K562 (cell line): Measurements from ENCODE around the gene SLC4A2. TPM values are rescaled to one million over a fixed set of nuclear protein-coding genes. Genes with fewer than 3 reads are reported as not detected.
A peak's percentile ranks its signal among the peaks of the same experiment; 100 is the strongest.

Experiments
- BRD9 ChIP-seq: fragments of 450-650 bp; IDR thresholded peaks from 2 replicates; pipeline ENCODE4 v1.6.1; 2018; ENCODE audit warnings: low read depth; ENCODE audit not compliant: partially characterized antibody
- C11orf30 ChIP-seq: fragments of 450-650 bp; IDR thresholded peaks from 2 replicates; pipeline ENCODE4 v1.6.1; 2016; ENCODE audit warnings: low read depth, mild to moderate bottlenecking
- CEBPG ChIP-seq, 3 experiments: fragments of 200-800 bp in 1 of 3; sonication (Bioruptor generic) in 1 of 3; sonication (generic) in 1 of 3; formaldehyde crosslinking in 1 of 3; IDR thresholded peaks in 2 of 3; conservative IDR thresholded peaks in 1 of 3; 2 replicates each; pipeline versions ENCODE4 v1.6.1 to v1.8.0; 2016 to 2022; ENCODE audit warnings: missing compliant biosample characterization in 2 of 3, missing genetic modification characterization in 2 of 3, mild to moderate bottlenecking in 1 of 3, missing genetic modification reagents in 1 of 3
- CTBP1 ChIP-seq: fragments of 450-650 bp; IDR thresholded peaks from 2 replicates; pipeline ENCODE4 v1.6.1; 2016; ENCODE audit warnings: borderline replicate concordance
- DPF2 ChIP-seq: fragments of 450-650 bp; IDR thresholded peaks from 2 replicates; pipeline ENCODE4 v1.6.1; 2016
- ETV1 ChIP-seq: fragments of 450-650 bp; conservative IDR thresholded peaks from 2 replicates; pipeline ENCODE4 v1.6.1; 2016; ENCODE audit warnings: missing genetic modification characterization, control low read depth, low read depth, missing compliant biosample characterization
- FOXA1 ChIP-seq: fragments of 450-650 bp; IDR thresholded peaks from 2 replicates; pipeline ENCODE4 v1.6.1; 2016; ENCODE audit warnings: mild to moderate bottlenecking, borderline replicate concordance
- FOXA3 ChIP-seq, 2 experiments: fragments of 450-650 bp in 1 of 2; sonication (generic) in 1 of 2; formaldehyde crosslinking; IDR thresholded peaks in 1 of 2; conservative IDR thresholded peaks in 1 of 2; 2 replicates each; pipeline versions ENCODE4 v1.4.0 to v1.8.0; 2020 to 2022; ENCODE audit warnings: mild to moderate bottlenecking in 2 of 2, missing genetic modification reagents in 1 of 2
- HDAC8 ChIP-seq: fragments of 450-650 bp; IDR thresholded peaks from 2 replicates; pipeline ENCODE4 v1.6.1; 2016; ENCODE audit warnings: mild to moderate bottlenecking, missing genetic modification characterization, moderate library complexity, missing compliant biosample characterization
- IFI16 ChIP-seq: fragments of 250-450 bp; sonication (Bioruptor Pico); IDR thresholded peaks from 2 replicates; pipeline ENCODE4 v2.1.2; 2022; ENCODE audit warnings: mild to moderate bottlenecking, inconsistent platforms
- MBD2 ChIP-seq: sonication (generic); IDR thresholded peaks from 2 replicates; pipeline ENCODE4 v1.6.1; 2016; ENCODE audit warnings: low read depth, borderline replicate concordance
- MYNN ChIP-seq, 2 experiments: sonication (generic); formaldehyde crosslinking in 1 of 2; IDR thresholded peaks; 2 replicates each; pipeline versions ENCODE4 v1.5.0 to v1.6.1; 2016 to 2020; ENCODE audit warnings: antibody characterized with exemption in 1 of 2, missing genetic modification reagents in 1 of 2
- NBN ChIP-seq: fragments of 450-650 bp; IDR thresholded peaks from 2 replicates; pipeline ENCODE4 v1.6.1; 2016; ENCODE audit warnings: low read depth, mild to moderate bottlenecking
- NR2C1 ChIP-seq, 2 experiments: fragments of 450-650 bp; IDR thresholded peaks; 2 replicates each; pipeline ENCODE4 v1.6.1; 2017; ENCODE audit warnings: mild to moderate bottlenecking in 2 of 2, antibody characterized with exemption in 1 of 2, inconsistent platforms in 1 of 2, missing compliant biosample characterization in 1 of 2, missing genetic modification characterization in 1 of 2
- RBM25 ChIP-seq: fragments of 200-400 bp; formaldehyde crosslinking; IDR thresholded peaks from 2 replicates; pipeline ENCODE4 v1.6.1; 2018; ENCODE audit warnings: low read length, low read depth, moderate library complexity; ENCODE audit not compliant: severe bottlenecking
- SAFB ChIP-seq: fragments of 200-400 bp; formaldehyde crosslinking; IDR thresholded peaks from 2 replicates; pipeline ENCODE4 v1.6.1; 2017; ENCODE audit warnings: low read depth, low read length, borderline replicate concordance
- SMARCA4 ChIP-seq: fragments of 450-650 bp; IDR thresholded peaks from 2 replicates; pipeline ENCODE4 v1.6.1; 2016
- TGIF2 ChIP-seq: sonication (generic); formaldehyde crosslinking; IDR thresholded peaks from 2 replicates; pipeline ENCODE4 v1.8.1; 2022; ENCODE audit warnings: mild to moderate bottlenecking, missing genetic modification reagents, moderate library complexity
- ZBED1 ChIP-seq: IDR thresholded peaks from 2 replicates; pipeline ENCODE4 v1.6.1; 2014
- ZNF175 ChIP-seq: fragments of 200-800 bp; sonication (Bioruptor generic); IDR thresholded peaks from 2 replicates; pipeline ENCODE4 v1.6.1; 2016; ENCODE audit warnings: low read depth, mild to moderate bottlenecking, missing genetic modification characterization, missing compliant biosample characterization
- ZNF212 ChIP-seq: fragments of 450-650 bp; formaldehyde crosslinking; IDR thresholded peaks from 2 replicates; pipeline ENCODE4 v1.4.0; 2020; ENCODE audit warnings: mild to moderate bottlenecking
- ZNF584 ChIP-seq: fragments of 200-800 bp; sonication (Bioruptor generic); IDR thresholded peaks from 2 replicates; pipeline ENCODE4 v1.6.1; 2016; ENCODE audit warnings: low read depth, mild to moderate bottlenecking, missing genetic modification characterization, missing compliant biosample characterization
- ZNF830 ChIP-seq: fragments of 250-450 bp; sonication (Bioruptor Pico); IDR thresholded peaks from 2 replicates; pipeline ENCODE4 v1.5.0; 2021; ENCODE audit warnings: mild to moderate bottlenecking
- polyA plus RNA-seq, 8 experiments: library from polyadenylated mRNA; depleted of rRNA in 4 of 8; stranded (reverse) in 5 of 8; unstranded in 3 of 8; fragments of >200 nt; fragmentation: Nextera tagmentation in 2 of 8; fragmentation: Illumina TruSeq in 1 of 8; extraction: Ambion mirVana in 2 of 8; extraction: Trizol in 1 of 8; gene quantifications; 2 replicates each; pipeline versions ENCODE4 v1.2.1 to v1.2.3, GENCODE V29; 2011 to 2014; ENCODE audit warnings: inconsistent platforms in 1 of 8, missing spikeins in 1 of 8
- total RNA-seq, 7 experiments: library from RNA; depleted of rRNA in 6 of 7; stranded (reverse); fragments of >200 nt in 6 of 7; fragmentation: Illumina TruSeq in 2 of 7; extraction: Trizol in 2 of 7; gene quantifications; 2 replicates each; pipeline versions ENCODE4 v1.2.1 to v1.2.3, GENCODE V29; 2011 to 2021; ENCODE audit warnings: low replicate concordance in 1 of 7
- TF ChIP-seq, protein P1 (sequence below): fragments of 200-800 bp; sonication (Bioruptor generic); IDR thresholded peaks from 2 replicates; pipeline ENCODE4 v1.6.1; 2017; ENCODE audit warnings: missing genetic modification characterization, missing compliant biosample characterization
- TF ChIP-seq, protein P2 (sequence below), 2 experiments: fragments of 250-450 bp in 1 of 2; fragments of 450-650 bp in 1 of 2; sonication (Bioruptor Pico) in 1 of 2; IDR thresholded peaks; 2 replicates each; pipeline versions ENCODE4 v1.6.1 to v1.8.0; 2016 to 2021; ENCODE audit warnings: mild to moderate bottlenecking in 2 of 2, moderate library complexity in 2 of 2, missing compliant biosample characterization in 1 of 2, missing genetic modification characterization in 1 of 2

The SLC4A2 gene
- total and polyA plus RNA-seq, 9 of the 15 experiments (the other 6 are each of a cell fraction or from before 2014, with no cell fraction given): 11.4 to 375 (median 130) TPM

DNA sequence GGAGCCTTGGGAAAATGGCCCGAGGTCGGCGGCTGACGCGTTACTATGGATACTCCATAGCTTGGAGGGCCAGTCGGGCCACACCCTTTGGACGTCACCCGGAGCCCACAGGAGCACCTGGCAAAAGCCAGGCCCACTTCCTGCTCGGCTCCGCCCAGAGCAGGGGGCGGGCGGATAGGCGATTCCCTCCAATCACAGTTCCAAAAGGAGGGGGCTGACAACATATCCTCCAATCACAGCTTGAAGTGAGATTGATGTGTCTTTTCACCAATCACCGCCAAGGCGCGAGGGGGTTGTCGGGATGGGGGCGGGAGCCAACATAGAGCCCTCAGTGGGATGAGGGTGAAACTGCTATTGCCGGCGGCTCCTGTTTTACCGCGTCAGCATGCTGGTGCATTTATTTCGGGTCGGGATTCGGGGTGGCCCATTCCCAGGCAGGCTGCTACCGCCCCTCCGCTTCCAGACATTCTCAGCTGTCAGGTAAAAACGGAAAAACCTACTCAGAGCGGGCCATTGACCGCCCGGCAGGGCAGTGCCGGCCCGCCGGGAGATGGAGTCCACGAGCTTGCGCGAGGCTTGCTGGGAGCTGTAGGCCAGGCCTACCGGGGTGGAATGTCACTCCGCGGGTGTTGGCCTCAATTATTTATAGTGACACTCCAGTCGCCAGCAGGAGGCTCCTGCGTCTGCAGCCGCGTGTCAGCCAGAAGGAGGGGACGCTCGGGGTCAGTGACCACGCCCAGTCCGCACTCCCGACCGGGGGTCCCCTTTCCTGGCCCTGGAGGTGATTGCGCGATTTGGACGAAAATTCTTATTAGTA lies 31.1 kb upstream of the SLC4A2 start, which contains the start of gene ABCB8 (continued):
- TF ChIP-seq ZNF175 (CRISPR knock-in tag) (peak; percentile 64; the same call in 1 of the 2 replicates), FOXA3 (CRISPR knock-in tag; conservative IDR thresholded peaks at IDR 0.05 in 1 of 2, IDR thresholded peaks at IDR 0.05 in 1 of 2) (no peak), ZNF830 (CRISPR knock-in tag) (peak; percentile 76; the same call in 1 of the 2 replicates), IFI16 (CRISPR knock-in tag) (no peak), C11orf30 (peak; percentile 100), MBD2 (peak; percentile 100), CTBP1 (peak; percentile 72; the same call in 1 of the 2 replicates), ETV1 (no peak), ZNF212 (CRISPR knock-in tag) (no peak), SMARCA4 (peak; percentile 65), CEBPG (CRISPR knock-in tag; IDR thresholded peaks at IDR 0.05) (no peak), CEBPG (tag; conservative IDR thresholded peaks at IDR 0.05 in 1 of 2, IDR thresholded peaks at IDR 0.05 in 1 of 2) (no peak), SAFB (peak; percentile 81; the same call in 1 of the 2 replicates), BRD9 (peak; percentile 67), DPF2 (peak; percentile 80), NBN (no peak; the same call in 1 of the 2 replicates), RBM25 (peak; percentile 98), NR2C1 (IDR thresholded peaks at IDR 0.05) (peak; percentile 85), NR2C1 (tag; IDR thresholded peaks at IDR 0.05) (peak; percentile 91), HDAC8 (0 out of 2 replicates have a peak, but pooled peaks have one; percentile 75), TGIF2 (CRISPR knock-in tag) (peak; percentile 98; the same call in 1 of the 2 replicates), FOXA1 (no peak), MYNN (IDR thresholded peaks at IDR 0.05) (no peak; the same call in 1 of the 2 replicates), MYNN (CRISPR knock-in tag; IDR thresholded peaks at IDR 0.05) (no peak), ZNF584 (peak; percentile 87), ZBED1 (peak; percentile 46; the same call in 1 of the 2 replicates)
- TF ChIP-seq, protein P1, sequence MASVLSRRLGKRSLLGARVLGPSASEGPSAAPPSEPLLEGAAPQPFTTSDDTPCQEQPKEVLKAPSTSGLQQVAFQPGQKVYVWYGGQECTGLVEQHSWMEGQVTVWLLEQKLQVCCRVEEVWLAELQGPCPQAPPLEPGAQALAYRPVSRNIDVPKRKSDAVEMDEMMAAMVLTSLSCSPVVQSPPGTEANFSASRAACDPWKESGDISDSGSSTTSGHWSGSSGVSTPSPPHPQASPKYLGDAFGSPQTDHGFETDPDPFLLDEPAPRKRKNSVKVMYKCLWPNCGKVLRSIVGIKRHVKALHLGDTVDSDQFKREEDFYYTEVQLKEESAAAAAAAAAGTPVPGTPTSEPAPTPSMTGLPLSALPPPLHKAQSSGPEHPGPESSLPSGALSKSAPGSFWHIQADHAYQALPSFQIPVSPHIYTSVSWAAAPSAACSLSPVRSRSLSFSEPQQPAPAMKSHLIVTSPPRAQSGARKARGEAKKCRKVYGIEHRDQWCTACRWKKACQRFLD: no peak; the same call in 1 of the 2 replicates
- TF ChIP-seq, protein P2, sequence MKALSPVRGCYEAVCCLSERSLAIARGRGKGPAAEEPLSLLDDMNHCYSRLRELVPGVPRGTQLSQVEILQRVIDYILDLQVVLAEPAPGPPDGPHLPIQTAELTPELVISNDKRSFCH (CRISPR knock-in tag; IDR thresholded peaks at IDR 0.05): no peak
- TF ChIP-seq, protein P2 (tag; IDR thresholded peaks at IDR 0.05): 0 out of 2 replicates have a peak, but pooled peaks have one; percentile 57
